ENCODE data around the gene GJA5.
"Not testable (repeated sequence)": the region's sequence is repeated elsewhere in the genome, so short reads cannot be mapped to it uniquely, and the experiment has no call there.

The GJA5 gene

DNA sequence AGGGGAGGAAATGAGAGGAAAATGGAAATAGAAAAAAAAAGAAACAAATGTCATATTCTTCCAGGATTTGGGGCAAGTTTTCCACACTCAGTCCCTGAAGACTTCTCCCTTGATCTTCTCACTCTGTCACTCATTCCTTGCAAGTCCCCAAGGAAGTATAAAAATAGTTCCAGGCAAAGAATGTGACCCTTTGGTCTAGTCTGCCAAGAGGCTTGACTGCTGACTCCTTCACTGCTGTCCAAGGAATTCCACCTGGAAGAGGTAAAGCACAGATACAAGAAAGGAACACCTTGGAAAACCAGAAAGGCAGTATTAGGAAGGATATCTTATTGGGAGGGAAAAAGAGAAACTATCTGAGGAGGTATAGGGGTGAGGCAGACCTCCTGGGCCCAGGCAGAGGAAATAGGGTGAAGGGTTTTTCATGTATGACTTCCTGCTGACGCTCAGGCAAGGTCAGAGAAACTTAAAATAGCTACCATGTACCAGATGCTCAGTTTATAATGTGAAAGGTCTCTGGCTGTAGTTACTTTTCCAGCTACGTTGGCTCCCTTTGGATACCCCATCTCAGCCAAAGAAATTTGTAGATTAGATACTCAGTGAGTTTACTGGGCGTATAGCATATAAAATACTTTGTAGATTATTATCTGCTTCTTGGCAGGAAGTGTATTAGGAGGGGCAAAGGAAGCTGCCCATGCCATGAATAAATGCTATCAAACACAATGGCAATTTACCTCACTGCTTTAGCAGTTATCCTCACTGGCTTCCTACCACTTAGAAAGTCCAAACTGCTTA is 2.0 kb upstream of the GJA5 start:
- DNase-seq (ENCODE audit: low read depth in 2 of 2): no peak

DNA sequence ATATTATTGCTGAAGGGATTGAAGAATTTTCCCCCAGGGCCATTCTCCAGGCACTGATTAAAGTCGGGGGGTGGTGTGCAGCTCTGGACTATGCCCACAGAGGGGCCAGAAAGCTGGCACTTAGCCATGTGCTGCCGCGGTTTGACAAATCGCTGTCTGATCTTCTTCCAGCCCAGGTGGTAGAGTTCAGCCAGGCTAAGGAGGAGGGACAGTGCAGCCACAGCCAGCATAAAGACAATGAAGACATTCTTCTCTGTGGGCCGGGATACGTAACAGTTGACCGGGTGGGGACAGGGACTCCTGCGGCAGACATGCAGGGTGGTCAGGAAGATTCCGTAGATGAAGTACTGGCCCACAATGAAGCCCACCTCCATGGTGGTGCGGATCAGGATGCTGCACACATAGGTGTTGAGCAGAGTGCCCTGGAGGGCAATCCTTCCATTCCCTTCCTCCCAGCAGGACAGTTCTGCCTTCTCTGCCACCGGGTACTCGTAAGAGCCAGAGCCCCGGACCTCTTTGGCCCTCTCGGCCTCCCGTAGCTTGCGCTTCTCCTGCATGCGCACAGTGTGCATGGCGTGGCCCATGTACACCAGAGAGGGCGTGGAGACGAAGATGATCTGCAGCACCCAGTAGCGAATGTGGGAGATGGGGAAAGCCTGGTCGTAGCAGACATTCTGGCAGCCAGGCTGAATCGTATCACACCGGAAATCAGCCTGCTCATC is 1.9 kb downstream of the GJA5 start:
- no peak for DNase-seq (ENCODE audit: low read depth in 2 of 2)

DNA sequence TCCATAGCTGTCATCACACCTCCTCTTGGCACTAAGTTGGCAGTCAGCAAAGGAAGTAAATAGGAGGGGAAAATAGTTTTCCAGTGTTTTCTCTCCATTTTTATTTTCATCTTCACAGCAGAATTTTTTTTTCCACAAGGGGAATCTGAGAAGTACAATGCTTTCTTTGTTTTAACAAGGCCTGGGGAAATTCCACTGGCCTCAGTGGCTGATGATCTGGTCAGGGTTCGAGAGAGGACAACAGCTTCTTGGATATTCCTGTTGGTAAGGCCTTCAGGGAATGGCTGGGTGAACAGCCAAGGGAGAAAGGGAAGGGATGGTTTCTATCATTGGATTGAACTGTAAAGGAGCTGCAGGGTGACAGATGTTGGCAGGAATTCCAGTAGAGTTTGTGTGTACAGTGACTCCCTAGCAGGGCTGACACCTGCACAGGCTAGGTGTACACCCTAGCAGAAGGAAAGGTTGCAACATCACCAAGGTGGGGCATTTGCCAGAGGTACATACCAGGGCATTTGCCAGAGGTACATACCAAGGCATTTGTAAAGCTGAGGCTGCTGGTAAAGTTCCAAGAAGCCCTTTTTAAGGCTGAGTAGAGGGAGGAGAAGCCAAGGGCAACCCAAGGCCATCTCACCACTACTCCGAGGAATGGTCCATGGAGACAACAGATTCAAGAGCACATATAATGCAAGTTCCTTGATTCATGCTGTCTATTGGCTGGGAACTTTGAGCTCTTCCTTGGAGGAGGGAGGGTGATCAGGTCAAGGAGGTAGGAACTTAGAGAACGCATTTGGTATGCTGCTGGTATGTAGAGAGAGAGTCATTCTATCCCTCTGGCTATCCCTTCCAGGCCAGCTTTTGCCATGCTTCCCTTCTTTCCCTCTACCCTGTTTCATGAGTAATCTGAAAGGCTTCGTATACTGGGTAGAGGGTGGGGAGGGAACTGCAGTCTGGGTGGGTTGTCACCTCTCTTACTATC is 3.1 kb downstream of the GJA5 start:
- no peak for DNase-seq (ENCODE audit: low read depth in 2 of 2)

DNA sequence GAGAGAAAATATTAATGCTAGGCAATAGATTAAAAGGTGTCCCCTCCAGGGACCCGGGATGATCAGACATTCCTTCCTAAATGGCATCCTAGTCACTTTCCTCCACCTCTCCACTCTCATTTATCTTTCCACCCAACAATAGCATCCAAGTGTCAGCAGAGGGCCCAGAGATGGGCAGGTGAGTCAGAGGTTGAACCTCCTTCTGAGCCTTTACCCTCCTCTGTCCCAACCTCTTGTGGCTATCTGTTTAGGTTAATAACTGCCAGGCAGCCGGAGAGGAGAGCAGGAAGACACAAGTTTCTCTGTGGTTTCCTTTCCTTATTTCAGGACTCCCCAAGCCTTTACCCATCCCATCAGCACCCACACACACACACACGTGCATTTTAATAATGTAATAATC is 4.1 kb downstream of the GJA5 start:
- DNase-seq (ENCODE audit: low read depth in 2 of 2): no peak

DNA sequence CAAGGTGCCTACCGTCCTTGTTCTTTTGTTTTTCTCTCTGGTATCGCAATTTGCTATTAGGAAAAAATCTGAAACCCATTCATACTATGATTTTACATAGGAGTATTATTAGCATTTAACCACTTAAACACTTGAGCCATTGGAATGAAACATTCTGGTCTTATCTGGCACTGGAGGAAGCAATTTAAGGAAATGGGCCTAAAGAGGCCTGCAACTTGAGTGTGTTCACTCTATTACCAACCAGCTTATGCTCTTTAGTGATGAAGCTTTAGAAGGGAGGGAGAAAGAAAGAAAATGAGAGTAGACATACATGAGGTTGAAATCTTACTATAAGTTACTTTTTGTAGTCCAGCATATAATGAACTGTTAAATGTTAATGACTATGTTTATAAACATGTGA is 5.7 kb downstream of the GJA5 start:
- no peak for DNase-seq (ENCODE audit: low read depth in 2 of 2)

DNA sequence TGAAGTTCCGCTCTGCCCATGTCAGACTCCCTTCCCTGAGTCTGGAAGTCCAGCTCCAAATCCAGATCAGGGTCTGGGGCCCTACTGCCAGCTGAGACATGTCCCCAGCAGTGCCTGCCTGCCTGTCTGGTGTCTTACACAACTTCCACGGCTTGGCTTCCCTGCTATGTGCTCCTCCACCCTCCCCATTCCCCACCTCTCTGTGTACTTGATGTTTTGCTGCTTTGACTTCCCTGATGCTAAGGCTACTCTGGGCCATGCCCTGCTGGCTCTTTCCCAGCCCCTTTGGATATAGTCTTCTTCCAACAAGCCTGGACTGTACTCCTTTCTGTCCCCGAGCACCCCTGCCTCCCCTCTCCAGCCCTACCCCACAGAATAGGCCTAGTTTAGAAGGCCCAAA is 7.3 kb downstream of the GJA5 start:
- no peak for DNase-seq (ENCODE audit: low read depth in 2 of 2)

DNA sequence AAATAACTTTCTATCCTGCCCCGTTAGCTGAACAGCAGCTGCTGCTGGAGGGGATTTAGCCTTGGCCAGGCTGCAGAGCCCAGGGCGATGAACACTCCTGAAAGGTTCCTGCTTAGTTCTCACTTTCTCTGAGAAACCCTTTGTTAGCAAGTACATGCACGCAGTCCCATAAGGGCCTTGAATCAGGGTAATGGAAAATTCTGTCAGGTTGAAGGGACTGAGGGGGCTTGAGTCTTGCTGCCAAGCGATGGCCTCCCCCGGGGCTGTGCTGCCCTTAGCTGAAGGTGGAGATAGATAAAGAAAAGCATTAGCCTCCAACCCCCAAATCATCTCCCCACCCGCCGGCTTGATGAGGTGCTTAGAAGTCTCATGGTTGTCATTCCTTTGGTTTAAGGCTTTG is 7.9 kb downstream of the GJA5 start:
- DNase-seq (ENCODE audit: low read depth in 2 of 2): no peak

DNA sequence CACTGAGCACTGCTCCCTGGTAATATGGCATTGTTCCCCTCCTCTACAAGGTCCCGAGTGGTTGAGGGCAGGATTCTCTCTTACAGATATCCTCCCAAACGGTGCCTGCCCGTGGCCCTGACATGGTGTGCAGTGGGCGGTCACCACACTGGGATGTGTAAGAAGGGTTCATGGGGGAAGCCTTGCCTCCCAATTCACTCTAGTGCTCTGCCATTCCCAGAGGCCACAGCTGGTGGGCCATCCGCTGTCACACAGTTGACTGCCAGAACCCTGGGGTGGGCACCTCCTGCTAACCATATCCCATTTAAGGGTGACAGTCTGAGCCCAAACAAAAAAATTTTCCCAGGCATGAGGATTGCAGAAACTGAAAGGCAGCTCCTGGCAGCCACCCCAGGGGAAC is 9.1 kb downstream of the GJA5 start:
- no peak for DNase-seq (ENCODE audit: low read depth in 2 of 2)

DNA sequence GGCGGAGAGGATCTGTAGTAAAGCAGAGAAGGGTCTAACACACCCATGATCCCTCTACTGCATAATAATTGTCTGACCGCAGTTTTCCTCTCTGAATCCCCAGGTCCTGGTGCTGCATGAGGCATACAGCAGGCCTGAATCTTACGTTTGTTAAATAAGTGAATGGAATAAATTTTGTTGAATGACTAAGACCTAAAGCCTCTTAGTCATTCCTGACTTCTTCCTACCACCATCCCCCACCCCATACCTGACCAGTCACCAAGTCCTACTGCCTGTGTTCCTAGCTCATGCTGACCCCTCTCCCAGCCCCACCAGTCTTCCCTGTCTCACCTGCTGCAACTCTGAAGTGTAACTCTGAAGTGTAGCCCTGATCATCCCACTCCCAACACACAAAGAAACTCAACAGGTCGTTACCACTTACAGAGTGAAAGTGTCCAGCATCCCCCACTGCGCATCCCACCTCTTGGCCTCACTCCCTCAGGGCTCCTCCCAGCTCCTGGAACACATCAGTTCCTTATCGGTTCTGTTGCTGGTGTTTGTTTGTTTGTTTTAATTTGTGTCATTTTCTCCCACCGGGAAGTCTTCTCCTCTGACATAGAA is 9.7 kb downstream of the GJA5 start:
- DNase-seq (ENCODE audit: low read depth in 2 of 2): no peak

GRCh38 chr1:147749792-147750191 is 10.6 kb downstream of the GJA5 start:
- DNase-seq (ENCODE audit: low read depth in 2 of 2): no peak

- no peak for DNase-seq (ENCODE audit: low read depth in 2 of 2)
These were observed 11.6 kb downstream of the GJA5 start for GRCh38 chr1:147748676-147749350.

- DNase-seq (ENCODE audit: low read depth in 2 of 2): no peak
These were observed 12.4 kb downstream of the GJA5 start for GRCh38 chr1:147747966-147748365.

GRCh38 chr1:147745271-147745670 is 15.1 kb downstream of the GJA5 start:
- DNase-seq (ENCODE audit: low read depth in 2 of 2): no peak

DNA sequence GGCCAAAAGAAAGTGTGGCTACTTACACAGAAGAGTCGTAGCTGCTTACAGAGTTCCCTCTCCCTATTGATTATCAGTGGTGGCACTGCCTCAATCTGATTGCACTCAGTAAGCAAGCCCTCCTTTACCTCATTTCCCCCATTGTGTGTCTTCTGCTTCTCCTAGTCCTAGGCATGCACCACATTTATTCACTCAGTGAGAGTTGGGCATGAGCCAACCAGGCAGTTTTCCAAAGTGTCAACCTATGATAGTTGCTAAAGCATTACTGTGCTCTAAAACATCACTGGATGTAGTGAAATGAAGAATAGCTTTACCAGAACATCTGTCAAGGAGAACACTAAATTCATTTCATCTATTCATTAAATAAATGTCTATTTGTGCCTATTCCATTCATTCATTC is 19.3 kb downstream of the GJA5 start:
- no peak for DNase-seq (ENCODE audit: low read depth in 2 of 2)

DNA sequence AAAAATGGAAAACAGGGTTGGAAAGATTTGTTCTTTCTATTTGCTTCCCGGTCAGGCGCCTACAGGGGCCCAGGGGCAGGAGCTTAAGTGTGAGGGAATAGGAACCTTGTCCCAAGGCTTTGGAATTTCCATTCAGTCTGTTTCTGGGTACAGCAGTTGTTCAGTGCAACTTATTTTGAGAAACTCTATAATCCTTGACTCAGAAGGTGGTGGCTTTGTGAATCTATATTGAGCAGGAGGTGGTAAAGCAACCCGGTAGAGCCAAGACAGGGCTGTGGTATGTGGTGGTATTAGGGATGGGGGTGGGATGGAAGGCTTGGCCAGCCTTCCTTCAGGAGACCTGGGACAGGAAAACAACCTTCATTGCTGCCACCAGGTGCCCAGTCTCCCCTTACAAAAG is 20.0 kb downstream of the GJA5 start:
- no peak for DNase-seq (ENCODE audit: low read depth in 2 of 2)

GRCh38 chr1:147738739-147739476 is 21.5 kb downstream of the GJA5 start:
- no peak for DNase-seq (ENCODE audit: low read depth in 2 of 2)

- DNase-seq (ENCODE audit: low read depth in 2 of 2): no peak
These were observed 22.3 kb downstream of the GJA5 start for GRCh38 chr1:147738129-147738528.

- DNase-seq (ENCODE audit: low read depth in 2 of 2): no peak
These were observed 23.5 kb downstream of the GJA5 start for GRCh38 chr1:147736883-147737282.

DNA sequence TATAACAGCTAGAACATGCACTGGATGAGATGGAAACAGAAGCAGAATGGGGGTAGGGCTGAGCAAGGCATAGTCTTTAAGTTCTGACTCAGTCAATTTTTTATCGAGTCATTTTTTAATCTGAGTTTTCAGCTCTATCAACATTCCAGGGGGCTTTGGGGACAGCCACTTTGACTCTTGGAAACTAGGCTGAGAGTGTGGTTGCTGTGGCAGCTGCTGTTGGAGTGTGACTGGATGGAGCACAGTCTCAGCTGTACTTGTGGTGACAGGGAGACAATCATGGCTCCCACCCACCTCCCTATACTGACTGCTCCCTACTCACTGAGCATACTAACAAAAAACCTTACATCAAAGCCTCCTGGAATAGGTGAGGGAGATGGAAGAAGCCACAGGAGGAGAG is 25.0 kb downstream of the GJA5 start:
- no peak for DNase-seq (ENCODE audit: low read depth in 2 of 2)

GRCh38 chr1:147734291-147734841 is 26.0 kb downstream of the GJA5 start:
- not testable (repeated sequence) for DNase-seq (ENCODE audit: low read depth in 2 of 2)

Measured in stimulated activated CD8-positive, alpha-beta memory T cell treated with anti-CD3 and anti-CD28 coated beads, Interleukin-2, amount 100 ng/mL, for 48 hours (primary cell).